Measurements from ENCODE around the gene ARHGEF11. TPM values are rescaled to one million over a fixed set of nuclear protein-coding genes. Genes with fewer than 3 reads are reported as not detected.

ARHGEF11 gene
- total and polyA plus RNA-seq, 7 donors, result 7.0 to 22.8 (median 19.9) TPM

DNA sequence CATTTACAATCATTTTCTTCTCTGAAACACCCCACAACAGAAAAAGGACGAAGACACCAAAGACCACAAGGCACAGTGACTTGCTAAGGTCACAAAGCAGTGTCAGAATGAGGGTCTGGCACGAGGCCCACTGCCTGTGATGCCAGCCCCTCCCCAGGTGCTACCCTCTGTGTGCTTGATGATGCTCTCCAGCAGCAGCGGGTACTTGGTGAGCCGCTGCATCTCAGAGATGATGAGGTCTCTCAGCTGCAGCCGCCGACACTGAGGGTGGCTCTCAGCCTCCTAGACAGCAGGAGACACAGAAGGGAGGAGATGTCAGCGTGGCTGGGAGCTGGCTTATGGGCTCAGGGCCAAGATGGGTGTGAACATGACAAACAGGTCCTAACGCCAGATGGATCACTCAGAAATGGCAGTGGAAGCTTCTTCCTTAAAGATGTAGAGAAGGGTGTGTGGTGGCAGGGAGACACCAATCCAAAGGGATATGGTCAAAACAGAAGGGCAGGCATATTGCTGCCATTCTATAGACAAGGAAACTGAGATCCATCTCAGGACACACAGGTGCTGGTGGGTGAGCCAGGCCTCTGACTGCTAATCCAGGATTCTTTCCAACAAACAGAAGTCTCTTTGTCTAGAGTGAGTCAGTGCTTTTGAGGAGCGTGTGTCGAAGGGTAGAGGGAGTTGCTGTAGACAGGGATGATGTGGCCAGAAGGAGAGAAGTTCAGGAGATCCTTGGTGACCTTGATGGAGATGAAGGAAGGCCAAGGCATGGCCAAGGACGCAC, 99.5 kb downstream of the ARHGEF11 start:
- TF ChIP-seq CTCF (IDR thresholded peaks at IDR 0.05), result no peak
- 80 to 84% (median 81%) methylated on average over 11 of the region's 11 CpGs for WGBS, 3 donors
- no peak overlapping the region for H3K4me3 ChIP-seq
- H3K9me3 ChIP-seq, result no peaks in the 10 kb centered on the region
- H3K27me3 ChIP-seq (ENCODE audit: insufficient read depth in 3 of 3, low read length in 2 of 3), result no peaks in the 10 kb centered on the region
- H3K27ac ChIP-seq, result no peak overlapping the region
- H3K36me3 ChIP-seq (ENCODE audit: insufficient read depth in 1 of 2, low read depth in 1 of 2), result peaks cover 0 to 100% of the 10 kb centered on the region in 2 donors
- intact Hi-C loops (cut with DNase I), result no loop called here
- H3K4me1 ChIP-seq, result no peaks in the 10 kb centered on the region
- DNase-seq (peak in 1 of 2 donors; percentile 42), ATAC-seq (no peak)

- Histone ChIP-seq H3K4me1 (no peaks in the 10 kb centered on the region), H3K9me3 (no peaks in the 10 kb centered on the region), H3K27ac (no peak overlapping the region), H3K27me3 (ENCODE audit: insufficient read depth in 3 of 3, low read length in 2 of 3) (no peaks in the 10 kb centered on the region), H3K36me3 (ENCODE audit: insufficient read depth in 1 of 2, low read depth in 1 of 2) (peaks cover 0 to 100% of the 10 kb centered on the region in 2 donors), H3K4me3 (no peak overlapping the region)
- no peak for TF ChIP-seq CTCF (IDR thresholded peaks at IDR 0.05)
- 98 to 99% (median 98%) methylated on average over 8 of the region's 8 CpGs for WGBS, 3 donors
- intact Hi-C loops (cut with DNase I), result no loop called here
- DNase-seq, result peak in 1 of 2 donors; percentile 22
- ATAC-seq, result no peak
These were observed 100.7 kb downstream of the ARHGEF11 start for GRCh38 chr1:156944848-156945247.

DNA sequence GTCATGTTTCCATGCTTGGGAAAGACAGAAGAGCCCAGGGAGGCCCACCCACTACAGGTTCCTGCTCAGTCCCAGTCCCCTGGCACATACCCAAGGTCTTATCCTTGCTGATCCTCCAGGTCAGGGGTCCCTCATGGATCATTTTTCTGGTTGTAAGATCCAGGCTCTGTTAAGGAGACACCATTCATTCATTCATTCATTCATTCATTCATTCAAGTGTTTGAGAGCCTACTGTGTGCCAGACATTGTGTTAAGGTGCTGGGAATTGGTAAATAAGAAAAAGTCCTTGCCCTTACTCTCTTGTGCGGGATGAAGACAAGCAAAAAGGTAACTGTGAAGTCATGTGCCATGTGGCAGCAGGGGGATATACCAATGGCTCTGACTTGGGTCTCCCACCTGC, 101.3 kb downstream of the ARHGEF11 start:
- H3K36me3 ChIP-seq (ENCODE audit: insufficient read depth in 1 of 2, low read depth in 1 of 2), result peaks cover 4 to 100% of the 10 kb centered on the region in 2 donors
- H3K4me1 ChIP-seq, result no peaks in the 10 kb centered on the region
- H3K27me3 ChIP-seq (ENCODE audit: insufficient read depth in 3 of 3, low read length in 2 of 3), result no peaks in the 10 kb centered on the region
- intact Hi-C loops (cut with DNase I), result no loop called here
- no peak for TF ChIP-seq CTCF (IDR thresholded peaks at IDR 0.05)
- WGBS, 3 donors, result 96 to 100% (median 100%) methylated on average over 1 of the region's 1 CpG
- DNase-seq (no peak), ATAC-seq (no peak)
- no peak overlapping the region for H3K27ac ChIP-seq
- H3K4me3 ChIP-seq, result no peak overlapping the region
- no peaks in the 10 kb centered on the region for H3K9me3 ChIP-seq

DNA sequence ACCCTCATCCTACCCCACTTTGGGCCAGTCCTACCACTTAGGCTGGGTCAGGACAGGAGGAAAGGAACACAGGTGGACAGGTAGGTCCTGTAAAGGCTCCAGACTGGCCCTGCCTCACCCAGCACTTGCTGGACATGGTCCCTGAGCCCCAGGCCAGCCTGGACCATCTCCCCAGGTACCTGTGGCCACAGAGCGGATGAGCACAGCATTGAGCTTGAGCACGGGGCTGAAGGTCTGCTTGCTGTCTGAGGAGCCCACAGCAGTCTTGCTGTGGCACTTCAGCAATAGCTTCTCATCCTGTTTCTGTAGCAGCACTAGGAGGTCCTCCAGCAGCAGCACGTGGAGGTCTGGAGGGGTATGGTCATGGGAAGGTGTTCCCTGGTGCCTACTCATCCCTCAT, 101.8 kb downstream of the ARHGEF11 start:
- no peaks in the 10 kb centered on the region for H3K4me1 ChIP-seq
- intact Hi-C loops (cut with DNase I), result no loop called here
- H3K36me3 ChIP-seq (ENCODE audit: insufficient read depth in 1 of 2, low read depth in 1 of 2), result peaks cover 5 to 100% of the 10 kb centered on the region in 2 donors
- ATAC-seq (no peak), DNase-seq (peak in 1 of 2 donors; percentile 26)
- TF ChIP-seq CTCF (IDR thresholded peaks at IDR 0.05), result no peak
- no peak overlapping the region for H3K27ac ChIP-seq
- no peak overlapping the region for H3K4me3 ChIP-seq
- no peaks in the 10 kb centered on the region for H3K27me3 ChIP-seq (ENCODE audit: insufficient read depth in 3 of 3, low read length in 2 of 3)
- no peaks in the 10 kb centered on the region for H3K9me3 ChIP-seq
- 92 to 95% (median 93%) methylated on average over 3 of the region's 3 CpGs for WGBS, 3 donors

Measured in psoas muscle (tissue), 8 donors.